22Rv1 (cell line): ENCODE data around the gene EPM2A.

Source experiments
- ZFX ChIP-seq: fragments of 450-650 bp; IDR thresholded peaks from 2 replicates; pipeline ENCODE4 v1.6.1; 2017; ENCODE audit warnings: antibody characterized with exemption, borderline replicate concordance
- TF ChIP-seq, protein P1 (sequence below): fragments of 450-650 bp; IDR thresholded peaks from 2 replicates; pipeline ENCODE4 v1.5.1; 2017; ENCODE audit warnings: mild to moderate bottlenecking

DNA sequence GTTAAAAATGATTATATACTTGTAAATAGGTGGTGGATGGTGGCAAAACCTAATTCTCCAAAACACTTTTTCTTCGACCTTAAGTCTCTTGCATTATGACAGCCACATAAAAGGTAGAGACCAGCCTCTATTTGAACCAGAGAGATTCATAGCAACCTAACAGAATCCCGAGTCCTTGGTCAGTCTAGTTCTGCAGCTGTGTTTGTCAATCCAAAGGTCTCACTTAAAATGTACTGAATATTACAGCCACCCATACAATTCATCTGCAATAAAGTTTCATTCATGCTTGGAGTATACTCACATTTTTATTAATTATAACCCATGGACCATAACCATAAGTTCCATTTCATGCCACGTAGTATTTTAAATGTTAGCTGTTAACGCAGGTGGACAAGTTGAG lies 87.2 kb downstream of the EPM2A start:
- TF ChIP-seq, protein P1, sequence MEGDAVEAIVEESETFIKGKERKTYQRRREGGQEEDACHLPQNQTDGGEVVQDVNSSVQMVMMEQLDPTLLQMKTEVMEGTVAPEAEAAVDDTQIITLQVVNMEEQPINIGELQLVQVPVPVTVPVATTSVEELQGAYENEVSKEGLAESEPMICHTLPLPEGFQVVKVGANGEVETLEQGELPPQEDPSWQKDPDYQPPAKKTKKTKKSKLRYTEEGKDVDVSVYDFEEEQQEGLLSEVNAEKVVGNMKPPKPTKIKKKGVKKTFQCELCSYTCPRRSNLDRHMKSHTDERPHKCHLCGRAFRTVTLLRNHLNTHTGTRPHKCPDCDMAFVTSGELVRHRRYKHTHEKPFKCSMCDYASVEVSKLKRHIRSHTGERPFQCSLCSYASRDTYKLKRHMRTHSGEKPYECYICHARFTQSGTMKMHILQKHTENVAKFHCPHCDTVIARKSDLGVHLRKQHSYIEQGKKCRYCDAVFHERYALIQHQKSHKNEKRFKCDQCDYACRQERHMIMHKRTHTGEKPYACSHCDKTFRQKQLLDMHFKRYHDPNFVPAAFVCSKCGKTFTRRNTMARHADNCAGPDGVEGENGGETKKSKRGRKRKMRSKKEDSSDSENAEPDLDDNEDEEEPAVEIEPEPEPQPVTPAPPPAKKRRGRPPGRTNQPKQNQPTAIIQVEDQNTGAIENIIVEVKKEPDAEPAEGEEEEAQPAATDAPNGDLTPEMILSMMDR, result no peak
- no peak for TF ChIP-seq ZFX
